Right atrium auricular region (tissue), 2 donors: Measurements from ENCODE around the gene SPATA2. TPM values are rescaled to one million over a fixed set of nuclear protein-coding genes. Genes with fewer than 3 reads are reported as not detected.
"Not testable (repeated sequence)": the region's sequence is repeated elsewhere in the genome, so short reads cannot be mapped to it uniquely, and the experiment has no call there.

Experiments
- DNase-seq: peaks from one replicate; pipeline ENCODE4 v3.0.0-alpha.2; 2019; ENCODE audit warnings: low spot score
- H3K27ac ChIP-seq, 2 donors: fragments of 200-600 bp; sonication (generic); 1 replicate in 1 of 2; 2 replicates in 1 of 2; pipeline ENCODE4 v1.5.1; 2016 to 2019
- H3K27me3 ChIP-seq, 2 donors: fragments of 200-600 bp; sonication (generic); one replicate each; pipeline versions ENCODE4 v1.5.1 to v1.6.0; 2017 to 2019
- H3K36me3 ChIP-seq: fragments of 200-600 bp; sonication (generic); one replicate; pipeline ENCODE4 v1.5.1; 2016
- H3K4me1 ChIP-seq, 2 donors: fragments of 200-600 bp; sonication (generic); one replicate each; pipeline versions ENCODE4 v1.5.1 to v1.6.0; 2017 to 2019
- H3K4me3 ChIP-seq, 2 donors: fragments of 200-600 bp; sonication (generic); 1 replicate in 1 of 2; 2 replicates in 1 of 2; pipeline ENCODE4 v1.5.1; 2017 to 2019; ENCODE audit warnings: mild to moderate bottlenecking in 1 of 2, moderate library complexity in 1 of 2
- H3K9me3 ChIP-seq, 2 donors: fragments of 200-600 bp; sonication (generic); one replicate each; pipeline ENCODE4 v1.5.1; 2019
- CTCF ChIP-seq, 2 donors: fragments of 200-600 bp; sonication (generic); IDR thresholded peaks; one replicate each; pipeline ENCODE4 v1.5.1; 2019; ENCODE audit warnings: antibody characterized with exemption in 2 of 2
- total RNA-seq, 2 donors: library from RNA; depleted of rRNA; stranded (reverse); fragments of >200 nt; gene quantifications; one replicate each; pipeline ENCODE4 v1.1.0, GENCODE V29; 2016

SPATA2 gene
- total RNA-seq: 1 to 10 TPM; 5.0 to 6.1 TPM

GRCh38 chr20:49915380-49916145 lies at the start of gene SPATA2:
SPATA2 (minus strand) TSS chr20:49915529; CDS start chr20:49908490, 7,039 bp downstream.
- DNase-seq: peak; percentile 97
- no peaks in the 10 kb centered on the region for H3K36me3 ChIP-seq
- TF ChIP-seq CTCF (IDR thresholded peaks at IDR 0.05): peak in 1 of 2 donors; percentile 12
- H3K9me3 ChIP-seq: no peaks in the 10 kb centered on the region
- peak within 1 kb of the TSS; percentile 98 for H3K27ac ChIP-seq
- H3K27me3 ChIP-seq: no peaks in the 10 kb centered on the region
- H3K4me1 ChIP-seq: peaks cover 0 to 51% of the 10 kb centered on the region in 2 donors
- peak within 1 kb of the TSS; percentile 96 to 100 for H3K4me3 ChIP-seq

DNA sequence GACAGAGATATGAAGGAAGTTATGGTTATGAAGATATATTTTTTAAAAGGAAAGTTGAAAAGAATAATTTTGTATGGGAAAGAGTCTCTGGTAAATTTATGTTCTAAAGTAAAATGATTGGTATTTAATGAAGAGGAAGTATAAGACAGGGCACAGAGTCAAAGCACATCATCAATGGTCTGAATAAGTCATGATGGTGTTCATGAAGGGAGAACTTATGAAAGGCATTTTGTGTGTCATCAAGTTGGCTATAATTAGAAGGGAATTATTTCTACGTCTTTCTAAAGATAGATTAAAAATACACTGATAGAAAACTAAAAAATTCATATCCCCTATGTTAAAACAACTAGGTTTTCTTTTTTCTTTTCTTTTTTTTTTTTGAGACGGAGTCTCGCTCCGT lies 46.1 kb upstream of the SPATA2 start:
- Histone ChIP-seq H3K27ac (no peak overlapping the region), H3K36me3 (peaks cover 4% of the 10 kb centered on the region), H3K27me3 (no peaks in the 10 kb centered on the region), H3K9me3 (no peaks in the 10 kb centered on the region), H3K4me3 (no peak overlapping the region), H3K4me1 (peaks cover 0 to 10% of the 10 kb centered on the region in 2 donors)
- no peak for DNase-seq
- no peak for TF ChIP-seq CTCF (IDR thresholded peaks at IDR 0.05)

DNA sequence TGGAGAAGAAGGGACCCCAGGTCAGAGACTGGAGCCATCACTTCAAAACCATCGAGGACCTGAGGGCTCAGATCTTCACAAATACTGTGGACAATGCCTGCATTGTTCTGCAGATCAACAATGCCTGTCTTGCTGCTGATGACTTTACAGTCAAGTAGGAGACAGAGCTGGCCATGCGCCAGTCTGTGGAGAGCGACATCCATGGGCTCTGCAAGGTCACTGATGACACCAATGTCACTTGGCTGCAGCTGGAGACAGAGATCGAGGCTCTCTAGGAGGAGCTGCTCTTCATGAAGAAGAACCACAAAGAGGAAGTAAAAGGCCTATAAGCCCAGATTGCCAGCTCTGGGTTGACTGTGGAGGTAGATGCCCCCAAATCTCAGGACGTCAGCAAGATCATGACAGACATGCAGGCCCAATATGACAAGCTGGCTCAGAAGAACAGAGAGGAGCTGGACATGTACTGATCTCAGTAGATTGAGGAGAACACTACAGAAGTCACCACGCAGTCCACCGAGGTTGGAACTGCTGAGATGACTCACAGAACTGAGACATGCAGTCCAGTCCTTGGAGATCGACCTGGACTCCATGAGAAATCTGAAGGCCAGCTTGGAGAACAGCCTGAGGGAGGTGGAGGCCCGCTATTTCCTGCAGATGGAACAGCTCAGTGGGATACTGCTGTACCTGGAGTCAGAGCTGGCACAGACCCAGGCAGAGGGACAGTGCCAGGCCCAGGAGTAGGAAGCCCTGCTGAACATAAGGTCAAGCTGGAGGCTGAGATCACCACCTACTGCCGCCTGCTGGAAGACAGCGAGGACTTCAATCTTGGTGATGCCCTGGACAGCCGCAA lies 42.0 kb upstream of the SPATA2 start:
- H3K9me3 ChIP-seq, H3K27me3 ChIP-seq, H3K27ac ChIP-seq, H3K4me3 ChIP-seq: not testable (repeated sequence)
- Histone ChIP-seq H3K4me1 (peaks cover 0 to 11% of the 10 kb centered on the region in 2 donors), H3K36me3 (peaks cover 40% of the 10 kb centered on the region)
- DNase-seq: peak; percentile 64

GRCh38 chr20:49956689-49957088 lies 41.4 kb upstream of the SPATA2 start:
- no peaks in the 10 kb centered on the region for H3K27me3 ChIP-seq
- H3K9me3 ChIP-seq: no peaks in the 10 kb centered on the region
- TF ChIP-seq CTCF (IDR thresholded peaks at IDR 0.05): no peak
- peaks cover 46% of the 10 kb centered on the region for H3K36me3 ChIP-seq
- H3K27ac ChIP-seq: no peak overlapping the region
- peaks cover 0 to 11% of the 10 kb centered on the region in 2 donors for H3K4me1 ChIP-seq
- no peak overlapping the region for H3K4me3 ChIP-seq
- DNase-seq: no peak

DNA sequence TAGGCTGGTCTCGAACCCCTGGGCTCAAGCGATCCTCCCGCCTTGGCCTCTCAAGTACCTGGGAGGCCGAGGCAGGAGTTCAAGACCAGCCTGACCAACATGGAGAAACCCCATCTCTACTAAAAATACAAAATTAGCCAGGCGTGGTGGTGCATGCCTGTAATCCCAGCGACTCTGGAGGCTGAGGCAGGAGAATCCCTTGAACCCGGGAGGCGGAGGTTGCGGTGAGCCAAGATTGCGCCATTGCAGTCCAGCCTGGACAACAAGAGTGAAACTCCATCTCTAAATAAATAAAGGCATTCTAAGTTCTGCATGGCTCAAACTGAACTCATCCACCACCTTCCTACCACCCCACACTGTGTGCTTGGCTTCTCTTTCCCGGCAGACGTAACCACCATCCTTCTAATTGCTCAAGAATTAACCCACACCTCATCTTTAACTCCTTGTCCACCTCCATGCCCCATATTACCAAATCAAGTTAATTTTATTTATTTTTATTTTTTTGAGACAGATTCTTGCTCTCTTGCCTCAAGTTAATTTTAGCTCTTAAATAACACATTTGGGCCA lies 40.6 kb upstream of the SPATA2 start:
- H3K27ac ChIP-seq, H3K9me3 ChIP-seq, H3K27me3 ChIP-seq, DNase-seq, H3K4me3 ChIP-seq: not testable (repeated sequence)
- Histone ChIP-seq H3K36me3 (peaks cover 54% of the 10 kb centered on the region), H3K4me1 (peaks cover 0 to 11% of the 10 kb centered on the region in 2 donors)

GRCh38 chr20:49955167-49955566 lies 39.8 kb upstream of the SPATA2 start:
- Histone ChIP-seq H3K27ac (no peak overlapping the region), H3K36me3 (peaks cover 61% of the 10 kb centered on the region), H3K27me3 (no peaks in the 10 kb centered on the region), H3K4me1 (peaks cover 0 to 11% of the 10 kb centered on the region in 2 donors), H3K4me3 (no peak overlapping the region), H3K9me3 (no peaks in the 10 kb centered on the region)
- DNase-seq: no peak
- TF ChIP-seq CTCF (IDR thresholded peaks at IDR 0.05): no peak
